ENCODE measurements around the gene GGT7. TPM values are rescaled to one million over a fixed set of nuclear protein-coding genes. Genes with fewer than 3 reads are reported as not detected.

Gene GGT7
- total and polyA plus RNA-seq, 9 of the 15 experiments (the other 6 are each of a cell fraction or from before 2014, with no cell fraction given), result 0.04 to 18.3 (median 5.9) TPM

- TF ChIP-seq RAD21 (CRISPR knock-in tag; conservative IDR thresholded peaks at IDR 0.05 in 1 of 2, IDR thresholded peaks at IDR 0.05 in 1 of 2) (peak; percentile 24 to 42), TAF9B (IDR thresholded peaks at IDR 0.05; ENCODE audit: partially characterized antibody) (no peak), ZNF830 (CRISPR knock-in tag; IDR thresholded peaks at IDR 0.05) (no peak), RBM22 (IDR thresholded peaks at IDR 0.05; ENCODE audit: low read depth, low read length, poor library complexity, severe bottlenecking) (no peak), ZNF592 (IDR thresholded peaks at IDR 0.05) (peak; percentile 26; the same call in 1 of the 2 replicates), EP400 (IDR thresholded peaks at IDR 0.05) (no peak), E2F3 (CRISPR knock-in tag; IDR thresholded peaks at IDR 0.05) (no peak), MTA3 (IDR thresholded peaks at IDR 0.05; ENCODE audit: borderline replicate concordance) (peak; percentile 59; the same call in 1 of the 2 replicates), RHOXF2B (CRISPR knock-in tag; conservative IDR thresholded peaks at IDR 0.05) (no peak), YY1 (IDR thresholded peaks at IDR 0.05; ENCODE audit: borderline replicate concordance in 1 of 3, control insufficient read depth in 1 of 3, extremely low read depth in 1 of 3, insufficient read depth in 3 of 3, insufficient read length in 1 of 3, insufficient replicate concordance in 2 of 3, low read depth in 1 of 3, low read length in 2 of 3) (peak in 2 of 3 experiments; percentile 68 to 82), CHD4 (IDR thresholded peaks at IDR 0.05; ENCODE audit: insufficient read depth, insufficient replicate concordance, low read depth, low read length, poor library complexity, severe bottlenecking) (no peak), STAT5A (IDR thresholded peaks at IDR 0.05; ENCODE audit: borderline replicate concordance, low read length) (no peak), CC2D1A (IDR thresholded peaks at IDR 0.05) (no peak), LARP7 (IDR thresholded peaks at IDR 0.05) (no peak), XRCC3 (IDR thresholded peaks at IDR 0.05) (no peak), TEAD2 (tag; IDR thresholded peaks at IDR 0.05) (no peak), MEF2A (IDR thresholded peaks at IDR 0.05; ENCODE audit: control insufficient read depth, low read depth, low read length) (no peak), GATAD2B (IDR thresholded peaks at IDR 0.05; ENCODE audit: borderline replicate concordance) (no peak; the same call in 1 of the 2 replicates), MLX (CRISPR knock-in tag; conservative IDR thresholded peaks at IDR 0.05) (no peak), RUNX1 (IDR thresholded peaks at IDR 0.05; ENCODE audit: low read depth) (no peak), MXD1 (CRISPR knock-in tag; IDR thresholded peaks at IDR 0.05; ENCODE audit: borderline replicate concordance, poor library complexity, severe bottlenecking) (no peak)
Observed at GRCh38 chr20:34872622-34873224, at the start of gene GGT7 (continued).
